HCT116 (cell line): ENCODE data around the gene FMN2. TPM values are rescaled to one million over a fixed set of nuclear protein-coding genes. Genes with fewer than 3 reads are reported as not detected.

ENCODE experiments used
- ATAC-seq: fragments of 200-7000 bp; cut with Tn5 transposase; 2 replicates; pipeline ENCODE4 v1.9.1; 2020; ENCODE audit warnings: mild to moderate bottlenecking, moderate library complexity
- BruUV-seq: library from RNA; stranded (reverse); fragments of 400-500 nt; replicated peaks from 2 replicates; lab custom pipeline; 2021; lab: Mats Ljungman, UMichigan
- CTCF ChIA-PET: fragments of 300-600 bp; sonication (Branson Sonifier 250); formaldehyde crosslinking; loops from one replicate; lab custom pipeline; 2021; ENCODE audit warnings: antibody characterized with exemption; lab: Charles Lee
- POLR2A ChIA-PET: fragments of 300-600, 350-600 bp; sonication (Branson Sonifier 250); formaldehyde crosslinking; loops from one replicate; lab custom pipeline; 2021; ENCODE audit warnings: antibody characterized with exemption; lab: Charles Lee
- RAD21 ChIA-PET, 2 experiments: fragments of 300-600 bp; sonication (Branson Sonifier 250); formaldehyde crosslinking; loops; one replicate each; lab custom pipeline; 2023; ENCODE audit warnings: low total read pairs in 2 of 2; ENCODE audit not compliant: uncharacterized antibody in 2 of 2, unreplicated experiment in 2 of 2, low non-redundant PET in 1 of 2; lab: Charles Lee
- DNase-seq: peaks from one replicate; pipeline ENCODE4 v3.0.0-alpha.2; 2010; ENCODE audit warnings: low read depth, low spot score
- H2AFZ ChIP-seq: fragments of 200-600 bp; shearing (Covaris generic), sonication (generic); 2 replicates; pipeline ENCODE4 v1.6.1; 2017; ENCODE audit warnings: low read depth, mixed run types, mixed read lengths, antibody characterized with exemption, low read length; ENCODE audit not compliant: poor library complexity, severe bottlenecking
- H3K27ac ChIP-seq: 2 replicates; pipeline ENCODE4 v1.5.1; 2012; ENCODE audit warnings: low read depth, low read length
- H3K27me3 ChIP-seq: fragments of 200-600 bp; sonication (generic); 2 replicates; pipeline ENCODE4 v1.6.1; 2016; ENCODE audit warnings: mixed run types, low read length, mixed read lengths; ENCODE audit not compliant: insufficient read depth
- H3K36me3 ChIP-seq, 2 experiments: fragments of 200-500 bp in 1 of 2; fragments of 200-600 bp in 1 of 2; sonication (Bioruptor generic) in 1 of 2; sonication (generic) in 1 of 2; 2 replicates each; pipeline versions ENCODE4 v1.5.1 to v1.6.1; 2014 to 2016; ENCODE audit warnings: low read length in 2 of 2, inconsistent platforms in 1 of 2, mixed read lengths in 1 of 2, mixed run types in 1 of 2; ENCODE audit not compliant: insufficient read depth in 2 of 2, control insufficient read depth in 1 of 2
- H3K4me1 ChIP-seq, 2 experiments: fragments of 200-600 bp in 1 of 2; sonication (generic) in 1 of 2; 2 replicates each; pipeline versions ENCODE4 v1.5.1 to v1.6.1; 2012 to 2017; ENCODE audit warnings: low read length in 2 of 2, inconsistent platforms in 1 of 2, mild to moderate bottlenecking in 1 of 2, mixed read lengths in 1 of 2, mixed run types in 1 of 2, moderate library complexity in 1 of 2; ENCODE audit not compliant: insufficient read depth in 2 of 2, control insufficient read depth in 1 of 2
- H3K4me2 ChIP-seq: fragments of 200-600 bp; sonication (generic); 2 replicates; pipeline ENCODE4 v1.6.1; 2017; ENCODE audit warnings: mixed run types, low read length, mixed read lengths
- H3K4me3 ChIP-seq, 2 experiments: fragments of 200-600 bp in 1 of 2; sonication (generic) in 1 of 2; replicated peaks in 1 of 2; 2 replicates each; pipeline ENCODE4 v1.5.1; 2011 to 2016; ENCODE audit warnings: low read length in 2 of 2, control low read depth in 1 of 2, low read depth in 1 of 2, mild to moderate bottlenecking in 1 of 2, mixed read lengths in 1 of 2, mixed run types in 1 of 2
- H3K79me2 ChIP-seq: fragments of 200-600 bp; sonication (generic); 2 replicates; pipeline ENCODE4 v1.6.1; 2017; ENCODE audit warnings: mild to moderate bottlenecking, mixed run types, low read length, moderate library complexity, mixed read lengths; ENCODE audit not compliant: insufficient read depth
- H3K9ac ChIP-seq: fragments of 200-600 bp; sonication (generic); 2 replicates; pipeline ENCODE4 v1.6.1; 2016; ENCODE audit warnings: low read length, mixed read lengths
- H3K9me2 ChIP-seq: fragments of 200-600 bp; sonication (generic), shearing (Covaris generic); 2 replicates; pipeline ENCODE4 v1.6.1; 2017; ENCODE audit warnings: mixed run types, mild to moderate bottlenecking, moderate library complexity; ENCODE audit not compliant: insufficient read depth
- H3K9me3 ChIP-seq, 2 experiments: fragments of 200-500 bp in 1 of 2; fragments of 200-600 bp in 1 of 2; sonication (Bioruptor generic) in 1 of 2; sonication (generic) in 1 of 2; 2 replicates each; pipeline ENCODE4 v1.6.1; 2014 to 2017; ENCODE audit warnings: low read length in 2 of 2, mixed read lengths in 2 of 2, inconsistent platforms in 1 of 2, low read depth in 1 of 2, mild to moderate bottlenecking in 1 of 2, mixed run types in 1 of 2, moderate library complexity in 1 of 2; ENCODE audit not compliant: control insufficient read depth in 1 of 2, insufficient read depth in 1 of 2
- H4K20me1 ChIP-seq: fragments of 200-600 bp; sonication (generic), shearing (Covaris generic); 2 replicates; pipeline ENCODE4 v1.6.1; 2017; ENCODE audit warnings: mixed run types, mild to moderate bottlenecking, moderate library complexity; ENCODE audit not compliant: insufficient read depth
- ATF3 ChIP-seq: IDR thresholded peaks from 2 replicates; pipeline ENCODE4 v1.6.1; 2012
- CEBPB ChIP-seq: IDR thresholded peaks from 2 replicates; pipeline ENCODE4 v1.6.1; 2012; ENCODE audit warnings: low read depth
- ELF1 ChIP-seq: IDR thresholded peaks from 2 replicates; pipeline ENCODE4 v1.6.1; 2012; ENCODE audit warnings: low read depth, borderline replicate concordance
- EZH2phosphoT487 ChIP-seq: fragments of 200-600 bp; IDR thresholded peaks from 2 replicates; pipeline ENCODE4 v1.6.1; 2018; ENCODE audit warnings: antibody characterized with exemption, borderline replicate concordance
- POLR2AphosphoS5 ChIP-seq: IDR thresholded peaks from 2 replicates; pipeline ENCODE4 v1.6.1; 2011; ENCODE audit warnings: mild to moderate bottlenecking, low read depth, low read length, moderate library complexity
- RAD21 ChIP-seq: IDR thresholded peaks from 2 replicates; pipeline ENCODE4 v1.6.1; 2012; ENCODE audit warnings: low read depth, mild to moderate bottlenecking
- SIN3A ChIP-seq: IDR thresholded peaks from 2 replicates; pipeline ENCODE4 v1.6.1; 2012; ENCODE audit warnings: low read depth
- TCF7L2 ChIP-seq: IDR thresholded peaks from 2 replicates; pipeline ENCODE4 v1.7.0; 2011; ENCODE audit warnings: borderline replicate concordance, inconsistent platforms; ENCODE audit not compliant: insufficient read depth, insufficient read length; ENCODE audit errors: extremely low read depth
- YY1 ChIP-seq: IDR thresholded peaks from 2 replicates; pipeline ENCODE4 v1.6.1; 2011; ENCODE audit warnings: low read length, low read depth, moderate library complexity, mild to moderate bottlenecking; ENCODE audit not compliant: insufficient replicate concordance; ENCODE audit errors: extremely low read depth
- intact Hi-C: fragments of 100-400 bp; cut with micrococcal nuclease; formaldehyde crosslinking; loops from 2 replicates; pipeline ENCODE4 v1.10.0; 2022
- total RNA-seq: library from RNA; stranded (reverse); gene quantifications from one replicate; pipeline ENCODE4 v1.2.1, GENCODE V29; 2021; ENCODE audit not compliant: unreplicated experiment

The FMN2 gene
- total RNA-seq, 1 experiment from 2014 or later, result not detected

- Histone ChIP-seq H3K9me3 (peaks cover 7 to 39% of the 10 kb centered on the region in 2 experiments; a peak in 2 of 4 replicates), H3K36me3 (no peaks in the 10 kb centered on the region), H2AFZ (no peak overlapping the region), H4K20me1 (no peaks in the 10 kb centered on the region), H3K9me2 (no peaks in the 10 kb centered on the region), H3K27me3 (no peaks in the 10 kb centered on the region), H3K79me2 (no peaks in the 10 kb centered on the region), H3K27ac (no peak overlapping the region), H3K9ac (no peak overlapping the region), H3K4me1 (no peaks in the 10 kb centered on the region), H3K4me3 (no peak overlapping the region), H3K4me2 (no peak overlapping the region)
- ChIA-PET RAD21 (no interaction called here), POLR2A (no interaction called here), CTCF (no interaction called here)
- ATAC-seq (no peak), DNase-seq (no peak)
- TF ChIP-seq YY1, result no peak
- TF ChIP-seq POLR2AphosphoS5, result no peak
- no peak for TF ChIP-seq CEBPB
- no peak for TF ChIP-seq EZH2phosphoT487
- no peak for TF ChIP-seq RAD21
- no peak for TF ChIP-seq SIN3A
- no peak for TF ChIP-seq ATF3
- no peak for TF ChIP-seq ELF1
- no peak for TF ChIP-seq TCF7L2
- no TSS peak for BruUV-seq
- intact Hi-C loops, result no loop called here
These were observed 350.0 kb downstream of the FMN2 start for GRCh38 chr1:240441669-240442068.

GRCh38 chr1:240445369-240445768 lies 353.7 kb downstream of the FMN2 start:
- Histone ChIP-seq H2AFZ (no peak overlapping the region), H3K27ac (no peak overlapping the region), H3K79me2 (no peaks in the 10 kb centered on the region), H3K9ac (no peak overlapping the region), H3K9me2 (no peaks in the 10 kb centered on the region), H3K36me3 (no peaks in the 10 kb centered on the region), H3K4me3 (no peak overlapping the region), H4K20me1 (no peaks in the 10 kb centered on the region), H3K4me1 (no peaks in the 10 kb centered on the region), H3K27me3 (no peaks in the 10 kb centered on the region), H3K4me2 (no peak overlapping the region), H3K9me3 (peaks cover 7 to 37% of the 10 kb centered on the region in 2 experiments; a peak in 2 of 4 replicates)
- ChIA-PET CTCF (no interaction called here), RAD21 (no interaction called here), POLR2A (no interaction called here)
- TF ChIP-seq TCF7L2, result no peak
- no peak for TF ChIP-seq CEBPB
- TF ChIP-seq ELF1, result no peak
- no TSS peak for BruUV-seq
- ATAC-seq, result no peak
- no peak for DNase-seq
- intact Hi-C loops, result no loop called here
